Neural cell (in vitro differentiated cells): Measurements from ENCODE around the gene DNAI1.

Experiments used
- CTCF ChIP-seq: fragments of 450-650 bp; IDR thresholded peaks from 2 replicates; pipeline ENCODE4 v1.5.1; 2014; ENCODE audit warnings: antibody characterized with exemption, mild to moderate bottlenecking, moderate library complexity; ENCODE audit not compliant: poor library complexity, severe bottlenecking
- EZH2 ChIP-seq: fragments of 200-600, 300-800 bp; shearing (Covaris generic), sonication (generic); IDR thresholded peaks from 2 replicates; pipeline ENCODE4 v1.6.1; 2014; ENCODE audit warnings: antibody characterized with exemption, low read length, borderline replicate concordance, mild to moderate bottlenecking; ENCODE audit not compliant: insufficient read depth, poor library complexity, severe bottlenecking
- POLR2AphosphoS5 ChIP-seq: IDR thresholded peaks from 2 replicates; pipeline ENCODE4 v1.6.1; 2012
- RAD21 ChIP-seq: fragments of 450-650 bp; conservative IDR thresholded peaks from 2 replicates; pipeline ENCODE4 v1.6.1; 2014; ENCODE audit warnings: antibody characterized with exemption, mild to moderate bottlenecking, moderate library complexity
- REST ChIP-seq: IDR thresholded peaks from 2 replicates; pipeline ENCODE4 v1.6.1; 2012; ENCODE audit warnings: borderline replicate concordance
- SMC3 ChIP-seq: fragments of 450-650 bp; conservative IDR thresholded peaks from 2 replicates; pipeline ENCODE4 v1.6.1; 2014; ENCODE audit warnings: antibody characterized with exemption, mild to moderate bottlenecking, moderate library complexity; ENCODE audit not compliant: poor library complexity
- TAF1 ChIP-seq: IDR thresholded peaks from 2 replicates; pipeline ENCODE4 v1.6.1; 2012; ENCODE audit warnings: low read depth

GRCh38 chr9:34426347-34427074, 32.1 kb upstream of the DNAI1 start:
- TF ChIP-seq SMC3, result no peak
- TF ChIP-seq CTCF, result no peak
- no peak for TF ChIP-seq RAD21
- no peak for TF ChIP-seq REST
- no peak for TF ChIP-seq EZH2
- TF ChIP-seq POLR2AphosphoS5, result no peak
- no peak for TF ChIP-seq TAF1
